NCI-H510A treated with DMSO at 0.1 percent for 48 hours (cell line): ENCODE data around the gene CTTNBP2NL.
"Not testable (repeated sequence)": the region's sequence is repeated elsewhere in the genome, so short reads cannot be mapped to it uniquely, and the experiment has no call there.

ENCODE experiments used
- DNase-seq: peaks from one replicate; lab custom pipeline; 2025; lab: John Stamatoyannopoulos, UW

CTTNBP2NL gene

DNA sequence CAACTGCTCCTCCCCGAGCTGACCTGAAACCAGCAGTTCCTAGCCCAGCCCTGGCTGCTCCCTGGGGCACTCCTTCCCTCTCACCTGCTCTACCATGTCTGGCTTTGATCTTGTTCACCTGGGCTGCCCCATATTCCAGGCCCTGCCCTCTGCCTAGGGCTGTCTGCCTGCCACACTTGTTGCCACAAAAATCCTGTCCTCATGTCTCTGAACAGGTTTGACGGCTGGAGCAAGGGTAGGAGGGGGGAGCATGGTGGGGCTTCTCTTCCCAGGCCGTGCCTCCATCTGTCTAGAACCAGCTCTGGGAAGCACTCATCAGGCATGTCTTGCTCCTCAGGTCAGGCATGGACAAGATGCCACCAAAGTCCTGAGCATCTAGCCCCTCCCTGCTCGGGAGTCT lies 68.5 kb downstream of the CTTNBP2NL start:
- peak; percentile 55 for DNase-seq

- no peak for DNase-seq
Measured at GRCh38 chr1:112465122-112465521, 69.1 kb downstream of the CTTNBP2NL start.

- peak; percentile 96 for DNase-seq
Measured at GRCh38 chr1:112466078-112466660, 70.2 kb downstream of the CTTNBP2NL start.

DNA sequence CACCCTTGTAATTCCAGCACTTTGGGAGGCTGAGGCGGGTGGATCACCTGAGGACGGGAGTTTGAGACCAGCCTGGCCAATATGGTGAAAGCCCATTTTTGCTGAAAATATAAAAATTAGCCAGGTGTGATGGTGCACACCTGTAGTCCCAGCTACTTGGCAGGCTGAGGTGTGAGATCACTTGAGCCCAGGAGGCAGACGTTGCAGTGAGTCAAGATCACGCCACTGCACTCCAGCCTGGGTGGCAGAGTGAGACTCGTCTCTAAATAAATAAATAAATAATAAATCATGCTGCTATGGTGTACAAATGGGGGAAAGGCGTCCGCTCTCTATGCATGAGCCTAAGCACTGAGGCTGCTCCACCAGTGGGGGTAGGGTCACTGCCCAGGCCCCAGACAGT lies 74.3 kb downstream of the CTTNBP2NL start:
- DNase-seq: not testable (repeated sequence)

GRCh38 chr1:112470966-112471365 lies 75.0 kb downstream of the CTTNBP2NL start:
- no peak for DNase-seq

DNA sequence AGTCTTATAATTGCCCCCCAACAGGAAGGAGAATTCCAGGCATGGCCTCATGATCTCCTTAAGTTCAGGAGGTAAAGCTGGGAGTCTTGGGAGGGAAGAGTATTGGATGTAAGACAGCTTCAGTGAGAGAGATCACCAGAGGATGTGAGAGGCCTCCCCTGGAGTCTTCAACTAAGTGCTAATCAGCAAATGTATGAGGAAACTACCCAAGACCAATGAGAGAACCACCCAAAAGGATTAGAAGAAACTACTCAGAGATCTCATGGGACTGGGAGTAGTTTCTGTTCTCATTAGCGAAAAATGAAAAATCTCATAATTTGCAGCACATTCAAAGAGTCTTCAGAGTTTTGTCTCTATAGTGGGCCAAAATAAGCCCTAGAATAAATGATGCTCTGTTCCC lies 76.1 kb downstream of the CTTNBP2NL start:
- no peak for DNase-seq

DNA sequence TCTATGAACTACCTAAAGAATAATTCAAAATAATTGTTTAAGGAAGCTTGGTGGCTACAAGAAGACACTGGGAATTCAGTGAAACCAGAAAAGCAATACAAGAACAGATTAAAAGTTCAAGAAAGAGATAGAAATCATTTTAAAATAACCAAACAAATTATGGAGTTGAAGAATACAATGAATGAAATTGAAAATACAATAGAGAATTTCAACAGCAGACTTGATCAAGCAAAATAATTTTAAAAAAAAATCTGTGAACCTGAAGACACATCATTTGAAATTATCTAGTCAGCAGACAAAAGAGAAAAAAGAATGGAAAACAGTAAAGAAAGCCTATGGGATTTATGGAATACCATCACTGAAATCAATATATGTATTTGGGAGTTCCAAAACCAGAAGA lies 81.5 kb downstream of the CTTNBP2NL start:
- no peak for DNase-seq

GRCh38 chr1:112478314-112478713 lies 82.3 kb downstream of the CTTNBP2NL start:
- DNase-seq: no peak

- not testable (repeated sequence) for DNase-seq
Measured at GRCh38 chr1:112486063-112486462, 90.0 kb downstream of the CTTNBP2NL start.

- not testable (repeated sequence) for DNase-seq
Measured at GRCh38 chr1:112487686-112488085, 91.7 kb downstream of the CTTNBP2NL start.

- DNase-seq: no peak
Measured at GRCh38 chr1:112488141-112488540, 92.1 kb downstream of the CTTNBP2NL start.

DNA sequence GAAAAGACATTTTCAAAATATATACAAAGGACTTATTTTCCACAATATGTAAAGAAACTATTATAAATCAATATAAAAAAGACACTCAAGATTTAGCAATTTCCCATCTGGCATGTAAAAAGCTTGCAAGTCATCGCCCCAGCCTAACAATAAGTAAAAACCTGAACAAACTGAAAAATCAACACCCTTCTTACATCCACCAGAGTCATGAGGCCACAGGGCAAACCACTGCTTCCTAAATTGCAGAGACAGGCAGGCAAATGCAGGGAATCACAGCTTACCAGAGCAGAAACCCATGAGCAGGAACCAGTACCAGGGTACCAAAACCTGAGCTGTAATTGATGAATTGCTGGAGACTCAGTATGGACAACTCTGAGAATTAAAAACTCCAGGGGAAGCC lies 96.1 kb downstream of the CTTNBP2NL start:
- no peak for DNase-seq

- no peak for DNase-seq
Measured at GRCh38 chr1:112493351-112493750, 97.3 kb downstream of the CTTNBP2NL start.

- no peak for DNase-seq
Measured at GRCh38 chr1:112496290-112496689, 100.3 kb downstream of the CTTNBP2NL start.

DNA sequence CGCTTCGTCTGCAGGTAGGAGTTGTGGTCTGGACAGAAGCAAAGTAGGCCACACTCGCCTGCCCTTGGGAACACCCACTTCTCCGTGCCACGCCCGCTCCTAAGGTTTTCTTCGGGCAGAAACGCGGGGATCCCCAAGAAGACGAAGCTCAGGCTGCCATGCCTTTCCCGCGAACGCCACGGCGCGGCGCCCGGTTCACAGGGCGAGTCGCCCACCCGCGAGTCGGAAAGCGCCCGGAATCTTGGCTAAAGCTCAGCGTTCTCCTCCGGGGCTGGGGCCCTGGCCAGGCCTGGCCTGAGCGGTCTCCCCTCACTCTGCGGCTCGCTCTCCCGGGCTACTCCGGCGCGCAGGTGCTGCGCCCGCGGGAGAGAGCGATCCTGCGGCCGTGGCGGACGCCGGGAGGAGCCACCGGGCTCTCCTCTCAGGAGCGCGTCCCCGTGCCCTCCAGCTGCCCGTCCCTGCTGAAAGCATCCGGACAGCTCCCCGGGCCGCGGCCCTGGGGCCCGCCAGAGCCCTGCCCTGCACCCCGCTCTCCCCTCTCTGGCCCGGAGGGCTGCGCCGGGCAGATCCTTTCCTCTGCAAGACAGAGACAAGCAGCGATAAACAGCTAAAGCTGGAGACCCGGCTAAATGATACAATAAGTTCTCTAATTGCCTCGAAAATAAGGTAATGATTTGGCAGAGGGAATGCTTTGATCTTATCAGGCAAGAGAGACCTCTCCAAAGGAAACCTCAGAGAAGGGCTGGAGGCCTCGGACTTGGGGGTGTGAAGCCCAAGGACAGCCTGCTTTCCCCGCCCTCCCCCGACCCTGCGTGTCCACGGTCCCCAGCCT lies 106.0 kb downstream of the CTTNBP2NL start:
- peak; percentile 51 for DNase-seq

DNA sequence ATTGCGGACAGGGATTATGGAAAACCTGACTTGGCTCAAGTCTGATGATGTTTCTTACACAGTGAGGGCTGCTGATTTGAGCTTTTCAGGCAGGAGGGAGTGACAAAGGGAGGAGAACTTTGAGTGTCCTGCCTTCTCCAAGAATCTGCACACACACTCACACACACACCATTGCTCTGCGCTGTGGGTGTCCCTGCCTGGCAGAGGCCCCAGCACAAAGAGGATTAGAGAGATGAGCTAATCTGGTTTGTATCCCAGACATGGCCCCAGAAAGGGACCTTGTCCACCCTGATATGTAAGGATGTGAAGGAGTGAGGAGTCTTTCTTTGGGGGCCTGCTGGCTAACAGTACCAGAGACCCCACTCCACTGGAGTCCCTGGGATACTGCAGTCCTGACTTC lies 106.8 kb downstream of the CTTNBP2NL start:
- no peak for DNase-seq

GRCh38 chr1:112504001-112504660 lies 108.1 kb downstream of the CTTNBP2NL start:
- no peak for DNase-seq

GRCh38 chr1:112504661-112505399 lies 108.8 kb downstream of the CTTNBP2NL start:
- no peak for DNase-seq

DNA sequence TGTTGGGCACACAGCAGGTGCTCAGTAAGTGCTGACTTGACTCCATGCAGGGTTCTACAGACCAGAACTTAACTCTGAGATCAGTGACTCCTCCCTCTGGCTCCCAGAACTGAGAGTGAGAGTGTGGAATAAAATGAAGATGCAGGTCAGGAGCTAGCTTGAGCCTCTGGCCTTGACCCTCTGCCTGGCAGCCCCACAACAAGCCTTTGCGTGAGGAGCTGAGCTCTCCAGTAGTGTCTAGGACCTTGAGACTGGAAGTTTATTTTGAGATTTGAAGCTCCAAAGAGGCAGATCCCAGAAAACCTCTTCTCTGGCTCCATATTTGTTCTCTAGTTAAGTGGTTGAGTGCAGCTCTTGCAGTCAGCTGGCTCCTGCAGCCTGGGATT lies 109.4 kb downstream of the CTTNBP2NL start:
- DNase-seq: no peak

GRCh38 chr1:112505878-112506277 lies 109.9 kb downstream of the CTTNBP2NL start:
- DNase-seq: no peak

- no peak for DNase-seq
Measured at GRCh38 chr1:112506306-112506705, 110.3 kb downstream of the CTTNBP2NL start.

- no peak for DNase-seq
Measured at GRCh38 chr1:112506731-112507130, 110.7 kb downstream of the CTTNBP2NL start.
